Liver (tissue), 3 donors: ENCODE data around the gene USP30.

Experiments
- CTCF ChIP-seq: fragments of 150-350 bp; IDR thresholded peaks from 2 replicates; pipeline ENCODE4 v1.5.1; 2017; ENCODE audit warnings: improper control_type of control experiment, low read depth, low read length; ENCODE audit not compliant: missing input control
- EGR1 ChIP-seq, 2 donors: IDR thresholded peaks; 2 replicates each; pipeline ENCODE4 v1.6.1; 2016 to 2018; ENCODE audit warnings: antibody characterized with exemption in 2 of 2, low read depth in 2 of 2
- JUND ChIP-seq, 2 donors: IDR thresholded peaks; 2 replicates each; pipeline ENCODE4 v1.6.1; 2016; ENCODE audit warnings: antibody characterized with exemption in 2 of 2
- SP1 ChIP-seq: IDR thresholded peaks from 2 replicates; pipeline ENCODE4 v1.6.1; 2018; ENCODE audit warnings: antibody characterized with exemption, mild to moderate bottlenecking
- donor health status: healthy.
- donor health status: healthy.

- TF ChIP-seq JUND (IDR thresholded peaks at IDR 0.05) (no peak), EGR1 (IDR thresholded peaks at IDR 0.05; ENCODE audit: low read depth in 2 of 2) (no peak), SP1 (no peak), CTCF (no peak)
These were observed 4.5 kb downstream of the USP30 start for GRCh38 chr12:109056891-109057290.
